Erythroblast (primary cell): ENCODE data around the gene CIDEC.

Experiments used
- DNase-seq, 2 experiments: peaks; one replicate each; lab custom pipeline; 2025; lab: John Stamatoyannopoulos, UW
- GATA1 ChIP-seq: IDR thresholded peaks from 2 replicates; pipeline ENCODE4 v1.6.1; 2011; ENCODE audit warnings: low read depth, mild to moderate bottlenecking, control low read depth, low read length, moderate library complexity
- POLR2A ChIP-seq: IDR thresholded peaks from 2 replicates; pipeline ENCODE4 v1.6.1; 2011; ENCODE audit warnings: mild to moderate bottlenecking, low read length

CIDEC gene, protein sequence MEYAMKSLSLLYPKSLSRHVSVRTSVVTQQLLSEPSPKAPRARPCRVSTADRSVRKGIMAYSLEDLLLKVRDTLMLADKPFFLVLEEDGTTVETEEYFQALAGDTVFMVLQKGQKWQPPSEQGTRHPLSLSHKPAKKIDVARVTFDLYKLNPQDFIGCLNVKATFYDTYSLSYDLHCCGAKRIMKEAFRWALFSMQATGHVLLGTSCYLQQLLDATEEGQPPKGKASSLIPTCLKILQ

DNA sequence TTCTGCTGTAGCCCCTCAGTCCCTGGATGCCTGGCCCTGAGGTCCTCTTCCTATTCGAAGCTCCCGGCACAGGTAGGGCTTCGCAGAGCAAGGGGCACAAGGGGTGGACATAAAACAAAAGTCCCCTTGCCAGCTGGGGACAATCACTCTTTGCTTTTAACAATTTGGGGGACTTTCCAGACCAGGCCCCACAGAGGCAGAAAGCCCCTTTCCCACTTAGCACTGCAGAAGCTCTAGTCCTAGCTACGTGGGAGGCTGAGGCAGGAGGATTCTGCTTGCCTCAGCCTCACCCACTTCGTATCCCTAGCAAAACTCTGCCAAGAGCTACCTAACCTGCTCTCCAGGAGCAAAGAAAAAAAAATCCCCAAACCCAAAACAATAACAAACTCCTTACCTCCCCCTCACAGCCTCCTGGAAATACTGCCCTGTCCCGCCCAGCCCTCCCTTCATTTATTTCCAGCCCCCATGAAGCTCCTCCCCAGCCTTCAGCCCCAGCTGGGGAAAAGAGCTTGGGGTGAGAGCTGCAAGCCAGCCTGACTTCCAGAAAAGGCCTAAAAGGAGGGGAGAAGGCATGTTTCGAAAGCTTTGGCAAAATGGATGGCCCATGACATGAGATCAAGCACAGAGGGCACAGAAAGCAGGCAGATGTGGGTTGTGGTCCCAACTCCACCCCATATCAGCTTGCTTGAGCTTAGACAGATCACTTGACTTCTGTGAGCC lies at the start of gene CIDEC:
Gene CIDEC, minus strand, starts transcription at position 424 of the 720 bp plus-strand sequence. CDS start 1,767 bp downstream, outside the sequence.
- TF ChIP-seq POLR2A = no peak
- no peak for TF ChIP-seq GATA1
- DNase-seq = no peak

DNA sequence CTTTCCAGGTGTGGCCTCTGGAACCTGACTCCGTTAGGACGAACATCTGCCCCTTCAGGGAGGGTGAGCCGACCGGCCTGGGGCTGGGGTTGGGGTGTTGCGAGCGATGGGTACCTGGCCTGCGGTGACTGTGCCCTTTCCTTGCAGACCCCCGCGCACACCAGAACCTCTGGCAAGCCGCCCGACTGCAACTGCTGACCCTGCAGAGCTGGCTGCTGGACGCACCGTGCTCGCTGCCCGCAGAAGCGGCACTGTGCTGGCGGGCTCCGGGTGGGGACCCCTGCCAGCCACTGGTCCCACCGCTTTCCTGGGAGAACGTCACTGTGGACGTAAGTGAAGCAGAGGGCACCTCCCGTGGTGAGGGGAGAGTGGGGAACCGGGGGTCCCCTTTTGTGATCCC lies 48.1 kb upstream of the CIDEC start:
- no peak for DNase-seq
- TF ChIP-seq POLR2A (no peak), GATA1 (no peak)

DNA sequence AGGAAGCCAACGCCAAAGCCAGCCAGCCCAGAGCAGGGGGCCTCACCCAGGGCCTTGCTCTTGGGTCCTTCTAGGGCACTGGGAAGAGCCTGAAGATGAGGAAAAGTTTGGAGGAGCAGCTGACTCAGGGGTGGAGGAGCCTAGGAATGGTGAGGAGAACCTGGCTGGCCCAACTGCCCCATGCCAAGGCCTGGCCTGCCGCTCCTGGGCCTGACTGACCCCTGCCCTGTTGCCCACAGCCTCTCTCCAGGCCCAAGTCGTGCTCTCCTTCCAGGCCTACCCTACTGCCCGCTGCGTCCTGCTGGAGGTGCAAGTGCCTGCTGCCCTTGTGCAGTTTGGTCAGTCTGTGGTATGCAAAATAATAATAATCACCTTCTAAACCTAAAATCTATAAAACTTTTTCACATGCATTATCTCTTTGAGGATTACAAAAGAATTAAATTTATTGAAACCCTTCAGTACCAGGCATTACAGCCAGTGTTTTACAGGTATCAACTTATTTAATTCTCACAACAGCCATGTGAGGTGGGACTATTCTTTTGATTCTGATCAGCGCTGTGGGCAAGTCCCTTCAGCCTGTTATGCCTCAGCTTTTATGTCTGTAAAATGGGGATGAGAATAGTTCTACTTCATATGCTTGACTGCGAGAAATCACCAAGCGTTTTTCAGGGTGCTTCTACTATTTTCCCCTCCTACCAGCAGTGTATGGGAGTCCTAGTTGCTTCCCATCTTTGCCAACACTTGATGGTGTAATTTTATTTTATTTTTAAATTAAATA lies 38.4 kb upstream of the CIDEC start:
- TF ChIP-seq GATA1 (no peak), POLR2A (no peak)
- DNase-seq = no peak

DNA sequence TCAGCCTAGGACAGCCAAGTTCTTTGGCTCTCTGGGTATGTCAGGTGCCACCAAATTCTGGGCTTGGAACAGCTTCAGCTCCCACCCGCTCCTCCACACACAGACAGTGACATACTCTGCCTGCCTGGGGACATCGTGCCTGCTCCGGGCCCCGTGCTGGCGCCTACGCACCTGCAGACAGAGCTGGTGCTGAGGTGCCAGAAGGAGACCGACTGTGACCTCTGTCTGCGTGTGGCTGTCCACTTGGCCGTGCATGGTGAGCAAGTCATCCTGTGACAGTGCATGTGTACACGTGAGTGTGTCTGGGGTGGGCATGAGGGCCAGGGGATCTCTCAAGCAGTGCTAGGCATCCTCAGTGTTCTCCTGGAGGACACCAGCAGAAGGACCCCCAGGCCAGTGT lies 37.8 kb upstream of the CIDEC start:
- TF ChIP-seq POLR2A (no peak), GATA1 (no peak)
- no peak for DNase-seq

DNA sequence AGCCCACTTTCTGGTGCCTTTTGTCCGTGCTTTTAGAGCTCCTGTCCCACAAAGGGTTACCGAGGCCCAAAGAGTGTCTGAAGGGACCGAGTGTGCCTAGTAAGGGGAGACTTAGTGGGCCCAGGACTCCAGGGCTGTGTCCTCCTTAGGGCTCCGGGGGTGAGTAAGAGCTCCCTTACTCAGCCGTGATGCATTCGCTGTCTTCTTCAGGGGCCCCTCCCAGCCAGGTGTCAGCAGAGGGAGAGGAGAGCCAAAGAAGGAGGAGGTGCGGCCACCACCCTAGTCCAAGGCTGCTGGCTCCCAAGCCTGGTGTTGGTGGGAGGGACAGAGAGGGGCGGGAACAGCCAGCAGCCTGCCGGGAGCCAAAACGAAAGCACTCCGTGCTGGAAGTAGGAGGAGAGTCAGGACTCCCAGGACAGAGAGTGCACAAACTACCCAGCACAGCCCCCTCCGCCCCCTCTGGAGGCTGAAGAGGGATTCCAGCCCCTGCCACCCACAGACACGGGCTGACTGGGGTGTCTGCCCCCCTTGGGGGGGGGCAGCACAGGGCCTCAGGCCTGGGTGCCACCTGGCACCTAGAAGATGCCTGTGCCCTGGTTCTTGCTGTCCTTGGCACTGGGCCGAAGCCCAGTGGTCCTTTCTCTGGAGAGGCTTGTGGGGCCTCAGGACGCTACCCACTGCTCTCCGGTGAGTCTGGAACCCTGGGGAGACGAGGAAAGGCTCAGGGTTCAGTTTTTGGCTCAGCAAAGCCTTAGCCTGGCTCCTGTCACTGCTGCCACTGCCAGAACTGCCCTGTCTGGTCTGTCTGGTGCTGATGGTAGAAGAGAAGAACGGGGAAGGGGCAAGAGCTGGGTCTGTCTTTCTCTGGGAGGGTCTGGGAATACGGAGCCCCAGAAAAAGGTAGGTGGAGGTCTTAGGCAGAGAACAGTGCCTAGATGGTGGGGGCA lies 37.0 kb upstream of the CIDEC start, which contains the start of gene IL17RC:
Gene IL17RC, plus strand, starts transcription at position 365 of the 947 bp plus-strand sequence. Its CDS starts 218 bp downstream, at position 583.
- peak; percentile 65 for TF ChIP-seq POLR2A
- no peak for TF ChIP-seq GATA1
- peak; percentile 78 to 86 for DNase-seq

DNA sequence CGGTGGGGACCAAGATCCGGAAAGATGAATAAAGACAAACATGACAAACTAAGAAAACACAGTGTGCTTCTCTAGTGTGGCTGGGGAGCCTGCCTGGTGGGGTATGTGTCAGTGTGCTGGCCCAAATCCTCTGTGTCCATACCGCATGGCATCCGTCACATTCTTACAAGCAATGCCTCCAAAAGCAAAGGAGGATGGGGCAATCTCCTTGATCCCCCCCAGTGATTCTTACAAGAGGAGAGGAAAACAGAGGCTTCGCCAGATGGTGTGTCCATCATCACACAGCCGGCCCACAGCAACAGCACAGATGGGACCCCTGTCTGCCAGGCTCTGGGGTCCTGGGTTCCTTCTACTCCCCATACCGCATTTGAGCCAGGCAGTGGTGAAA lies 36.3 kb upstream of the CIDEC start:
- TF ChIP-seq POLR2A = no peak
- TF ChIP-seq GATA1 = no peak
- no peak for DNase-seq

DNA sequence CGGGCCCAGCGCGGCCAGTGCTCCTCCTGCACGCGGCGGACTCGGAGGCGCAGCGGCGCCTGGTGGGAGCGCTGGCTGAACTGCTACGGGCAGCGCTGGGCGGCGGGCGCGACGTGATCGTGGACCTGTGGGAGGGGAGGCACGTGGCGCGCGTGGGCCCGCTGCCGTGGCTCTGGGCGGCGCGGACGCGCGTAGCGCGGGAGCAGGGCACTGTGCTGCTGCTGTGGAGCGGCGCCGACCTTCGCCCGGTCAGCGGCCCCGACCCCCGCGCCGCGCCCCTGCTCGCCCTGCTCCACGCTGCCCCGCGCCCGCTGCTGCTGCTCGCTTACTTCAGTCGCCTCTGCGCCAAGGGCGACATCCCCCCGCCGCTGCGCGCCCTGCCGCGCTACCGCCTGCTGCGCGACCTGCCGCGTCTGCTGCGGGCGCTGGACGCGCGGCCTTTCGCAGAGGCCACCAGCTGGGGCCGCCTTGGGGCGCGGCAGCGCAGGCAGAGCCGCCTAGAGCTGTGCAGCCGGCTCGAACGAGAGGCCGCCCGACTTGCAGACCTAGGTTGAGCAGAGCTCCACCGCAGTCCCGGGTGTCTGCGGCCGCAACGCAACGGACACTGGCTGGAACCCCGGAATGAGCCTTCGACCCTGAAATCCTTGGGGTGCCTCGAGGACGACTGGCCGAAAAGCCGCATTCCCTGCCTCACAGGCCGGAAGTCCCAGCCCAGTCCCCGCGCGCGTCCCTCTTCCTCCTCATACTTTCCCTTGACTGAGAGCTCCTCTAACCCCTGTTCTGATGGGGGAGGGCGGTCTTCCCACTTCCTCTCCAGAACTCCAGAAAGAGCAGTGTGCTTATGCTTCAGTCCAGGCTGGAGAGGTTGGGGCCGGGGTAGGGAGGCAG lies 35.4 kb upstream of the CIDEC start:
- DNase-seq = peak; percentile 78 to 80
- TF ChIP-seq POLR2A = peak; percentile 61
- TF ChIP-seq GATA1 = no peak

DNA sequence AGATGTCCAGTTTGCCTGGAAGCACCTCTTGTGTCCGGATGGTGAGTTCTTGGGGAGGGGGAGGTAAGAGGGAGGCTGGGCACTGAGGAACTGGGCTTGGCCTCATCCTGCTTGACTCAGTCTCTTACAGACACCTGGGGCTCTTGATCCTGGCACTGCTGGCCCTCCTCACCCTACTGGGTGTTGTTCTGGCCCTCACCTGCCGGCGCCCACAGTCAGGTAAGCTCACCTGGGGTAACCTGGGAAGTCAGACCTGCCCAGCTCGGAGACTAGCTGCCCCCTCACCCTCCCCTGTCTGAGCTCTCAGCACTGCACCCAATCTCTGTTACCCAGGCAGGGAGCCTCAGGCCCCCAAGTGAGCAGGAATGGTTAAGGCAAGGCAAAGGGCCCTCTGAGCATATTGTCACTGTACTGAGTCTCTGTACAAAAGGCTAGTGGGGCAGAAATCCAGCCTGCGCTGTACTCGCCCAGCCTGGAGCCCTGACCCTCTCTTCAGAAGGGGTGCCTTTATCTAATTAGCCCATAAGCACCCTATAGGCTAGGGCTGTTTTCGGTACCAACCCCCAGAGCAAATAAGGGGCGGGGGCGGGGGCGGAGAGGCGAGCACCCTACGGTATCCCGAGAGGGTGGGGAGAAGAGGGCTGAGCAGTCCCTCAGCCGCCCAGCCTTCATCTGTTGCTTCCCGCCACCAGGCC lies 34.7 kb upstream of the CIDEC start:
- TF ChIP-seq GATA1 (no peak), POLR2A (no peak)
- peak; percentile 83 to 88 for DNase-seq

DNA sequence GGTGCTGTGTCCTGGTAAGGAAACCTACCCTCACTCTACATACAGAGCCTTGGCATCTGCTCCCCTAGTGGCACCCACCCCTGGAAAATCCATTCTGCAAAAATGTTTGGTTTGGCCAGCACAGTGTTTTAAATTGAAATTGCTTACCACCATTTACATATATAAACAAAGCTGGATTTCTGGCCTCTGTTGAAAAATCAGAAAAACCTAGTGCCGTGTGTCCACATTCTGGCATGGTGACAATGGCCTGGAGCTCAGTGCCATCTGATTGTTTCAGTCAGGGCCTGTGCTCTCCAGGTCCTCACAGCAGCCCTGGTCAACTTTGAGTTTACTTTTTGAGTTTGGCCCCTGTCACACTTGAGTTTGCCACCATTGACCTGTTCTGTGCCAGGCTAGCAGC lies 34.0 kb upstream of the CIDEC start:
- DNase-seq = no peak
- no peak for TF ChIP-seq GATA1
- TF ChIP-seq POLR2A = no peak

DNA sequence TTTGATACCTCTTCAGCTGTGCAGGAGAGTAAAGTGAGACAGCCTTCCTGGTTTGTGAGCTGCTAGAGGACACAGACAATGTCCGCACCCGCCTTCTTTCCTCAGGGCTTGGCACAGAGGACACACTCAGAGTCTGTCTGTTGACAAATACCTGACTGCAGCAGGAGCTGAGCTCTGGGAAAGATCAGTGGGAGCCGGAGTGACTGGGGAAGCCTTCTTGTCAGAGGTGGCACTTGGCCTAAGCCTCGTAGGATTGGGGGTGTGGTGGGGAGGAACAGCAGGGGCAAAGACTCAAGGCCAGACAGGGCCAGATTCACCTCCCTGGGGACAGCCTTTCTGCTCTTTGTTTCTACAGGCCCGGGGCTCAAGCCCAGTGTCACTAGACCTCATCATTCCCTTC lies 33.5 kb upstream of the CIDEC start:
- TF ChIP-seq POLR2A (no peak), GATA1 (no peak)
- no peak for DNase-seq

DNA sequence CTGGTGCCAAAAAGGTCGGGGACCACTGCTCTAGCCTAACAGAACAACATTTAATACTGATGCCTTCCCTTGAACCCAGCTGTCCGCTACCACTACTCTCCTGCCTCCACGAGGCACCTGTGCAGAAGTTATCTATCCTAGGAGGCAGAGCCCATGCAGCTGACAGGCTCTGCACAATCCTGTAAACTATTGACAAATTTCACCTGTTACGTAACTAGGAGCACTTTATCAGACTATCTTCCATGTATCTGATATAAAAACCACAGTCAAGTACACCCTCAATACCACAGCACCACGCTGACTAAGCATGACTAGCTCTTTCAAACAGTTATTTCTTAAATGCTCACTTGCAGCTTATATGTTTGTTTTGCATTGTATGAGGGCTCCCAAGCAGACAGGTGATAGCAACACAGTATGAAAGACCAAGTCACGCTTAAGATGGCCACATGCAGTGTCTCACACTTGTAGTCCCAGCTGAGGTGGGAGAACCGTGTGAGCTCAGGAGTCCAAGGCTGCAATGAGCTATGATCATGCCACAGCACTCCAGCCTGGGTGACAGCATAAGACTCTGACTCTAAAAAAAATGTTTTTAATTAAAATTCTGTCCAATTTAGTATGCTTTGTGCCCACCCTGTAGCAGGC lies 32.4 kb upstream of the CIDEC start:
- TF ChIP-seq GATA1 (no peak), POLR2A (peak; percentile 17)
- DNase-seq = peak; percentile 80 to 82

DNA sequence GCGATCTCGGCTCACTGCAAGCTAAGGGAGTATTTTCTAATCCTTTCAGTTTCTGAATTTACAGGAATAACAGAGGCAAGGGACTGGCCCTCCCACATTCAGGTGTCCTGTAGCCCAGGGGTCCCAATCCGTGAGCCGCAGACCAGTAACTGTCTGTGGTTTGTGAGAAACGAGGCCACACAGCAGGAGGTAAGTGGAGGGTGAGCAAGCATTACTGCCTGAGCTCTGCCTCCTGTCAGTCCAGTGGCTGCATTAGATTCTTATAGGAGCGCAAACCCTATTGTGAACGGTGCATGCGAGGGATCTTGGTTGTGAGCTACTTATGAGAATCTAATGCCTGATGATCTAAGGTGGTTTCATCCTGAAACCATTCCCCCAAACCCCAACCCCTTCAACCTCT lies 31.8 kb upstream of the CIDEC start:
- no peak for DNase-seq
- TF ChIP-seq GATA1 (no peak), POLR2A (no peak)
